ENCODE results near the gene TMED4. TPM values are rescaled to one million over a fixed set of nuclear protein-coding genes. Genes with fewer than 3 reads are reported as not detected.

The TMED4 gene
- total RNA-seq = 73.5 and 87.5 TPM in 2 replicates

DNA sequence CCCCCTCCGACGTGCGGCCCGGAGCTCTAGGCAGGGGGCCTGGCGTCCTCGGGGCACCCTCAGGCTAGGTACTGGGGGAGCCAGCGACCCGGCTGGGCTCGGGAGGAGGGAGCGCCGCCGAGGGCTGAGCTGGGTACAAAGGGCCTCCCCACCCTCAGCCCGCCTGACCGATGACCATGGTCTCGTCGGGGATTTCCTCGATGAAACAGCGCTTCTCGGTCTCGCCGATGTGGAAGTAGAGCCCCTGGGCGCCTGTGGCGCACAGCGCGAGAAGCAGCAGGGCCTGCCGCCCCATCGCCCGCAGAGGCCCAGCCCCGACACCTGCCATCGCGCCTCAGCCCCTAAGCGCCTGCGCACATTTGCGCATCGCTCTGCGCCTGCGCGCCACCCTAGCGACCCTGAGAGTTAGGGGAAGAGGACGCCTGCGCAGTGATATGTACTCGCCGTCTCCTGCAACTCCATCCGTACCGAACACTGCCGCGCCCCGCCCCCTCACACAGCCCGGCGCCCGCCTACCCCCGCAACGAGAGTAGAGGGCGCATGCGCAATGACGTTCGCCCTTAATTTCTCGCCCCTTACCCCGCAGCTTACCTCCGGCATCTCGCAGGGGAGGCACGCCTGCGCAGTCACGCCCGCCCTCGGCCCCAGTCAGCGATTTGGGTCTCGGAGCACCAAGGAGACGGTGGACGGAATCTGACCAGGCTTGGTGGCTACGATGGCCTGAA, at the start of gene TMED4:
TSS of gene TMED4 (minus strand) at position 353 of the 725 bp plus-strand sequence. CDS start at position 328, 25 bp downstream.

DNA sequence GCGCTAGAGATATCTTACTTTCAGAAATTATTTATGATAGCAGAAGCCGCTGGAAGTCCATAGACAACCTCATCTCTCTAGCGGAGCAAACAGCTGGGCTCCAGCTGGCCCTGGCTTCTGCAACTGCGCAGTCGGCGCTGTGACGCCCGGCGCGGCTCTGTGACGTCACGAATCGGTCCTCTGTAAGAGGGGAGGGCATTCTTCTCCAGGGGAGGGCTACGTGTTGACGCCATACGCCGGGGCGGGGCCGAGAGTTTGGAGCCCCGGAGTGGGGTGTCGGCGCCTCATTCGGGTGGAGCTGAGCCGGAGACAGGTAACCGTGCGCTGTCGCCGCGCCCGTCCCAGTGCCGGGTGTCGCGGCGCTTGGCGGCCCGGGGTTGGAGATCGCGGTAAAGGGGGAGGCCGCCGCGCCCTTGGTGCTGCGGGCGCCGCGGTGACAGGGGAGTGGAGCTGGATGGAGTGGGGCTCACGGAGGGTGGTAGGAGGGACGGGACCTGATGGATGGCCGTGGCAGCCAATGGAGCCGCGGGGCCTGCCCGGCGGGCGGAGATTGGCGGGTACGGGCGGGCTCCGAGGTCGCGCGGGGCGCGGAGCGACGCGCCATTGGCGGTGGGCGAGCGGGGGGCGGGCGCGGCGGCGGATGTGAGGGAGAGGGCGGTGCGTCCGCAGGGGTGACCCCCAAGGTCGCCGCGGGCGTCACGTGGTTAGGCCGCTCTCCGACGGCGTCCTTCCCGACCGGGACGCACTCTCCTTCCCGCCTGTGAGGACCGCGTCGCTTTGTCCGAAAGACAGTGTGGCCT, 24.5 kb upstream of the TMED4 start, which contains the start of gene OGDH:
TSS of gene OGDH (plus strand) at position 287 of the 800 bp plus-strand sequence. CDS start 17,717 bp downstream, outside the sequence.

GRCh38 chr7:44573464-44574286, 8.4 kb downstream of the TMED4 start, which contains the start of gene DDX56:
Gene DDX56 (minus strand): TSS chr7:44573908. CDS start chr7:44573895, 13 bp downstream.

GRCh38 chr7:44541028-44541869, 40.8 kb downstream of the TMED4 start, which contains the start of gene NPC1L1:
Gene NPC1L1 (minus strand): TSS chr7:44541330. CDS start chr7:44541259, 71 bp downstream.

Other genes with a start within 250 kb of the TMED4 start
- gene NUDCD3, start 91.6 kb downstream of the TMED4 start, total RNA-seq = 74.5 and 81.8 TPM in 2 replicates
- not detected in 2 replicates for gene NPC1L1, start 40.9 kb downstream of the TMED4 start, total RNA-seq
- 60.5 and 60.6 TPM in 2 replicates for gene DDX56, start 8.3 kb downstream of the TMED4 start, total RNA-seq
- 58.6 and 72.6 TPM in 2 replicates for gene OGDH, start 24.4 kb upstream of the TMED4 start, total RNA-seq
- gene ZMIZ2, start 166.6 kb upstream of the TMED4 start, total RNA-seq = 19.8 and 29.1 TPM in 2 replicates
- 3,497 and 3,703 TPM in 2 replicates for gene PPIA, start 214.4 kb upstream of the TMED4 start, total RNA-seq